ENCODE measurements around the gene PCGF3. TPM values are rescaled to one million over a fixed set of nuclear protein-coding genes. Genes with fewer than 3 reads are reported as not detected.

PCGF3 gene
- total RNA-seq, 4 donors from 2014 or later: 31.0 to 67.1 (median 48.8) TPM

- ATAC-seq (ENCODE audit: low FRiP score) (no peak), DNase-seq (ENCODE audit: low spot score) (no peak)
- no peak for TF ChIP-seq CTCF (IDR thresholded peaks at IDR 0.05)
These were observed 33.2 kb downstream of the PCGF3 start for GRCh38 chr4:738781-739280.

- no peak for ATAC-seq (ENCODE audit: low FRiP score)
- DNase-seq (ENCODE audit: low spot score): no peak
- no peak for TF ChIP-seq CTCF (IDR thresholded peaks at IDR 0.05)
These were observed 33.9 kb downstream of the PCGF3 start for GRCh38 chr4:739569-739968.

GRCh38 chr4:740011-740410 lies 34.4 kb downstream of the PCGF3 start:
- ATAC-seq (ENCODE audit: low FRiP score) (no peak), DNase-seq (ENCODE audit: low spot score) (no peak)
- no peak for TF ChIP-seq CTCF (IDR thresholded peaks at IDR 0.05)

GRCh38 chr4:740656-741282 lies 35.1 kb downstream of the PCGF3 start:
- no peak for DNase-seq (ENCODE audit: low spot score)
- no peak for ATAC-seq (ENCODE audit: low FRiP score)
- no peak for TF ChIP-seq CTCF (IDR thresholded peaks at IDR 0.05)

GRCh38 chr4:742096-742741 lies 36.6 kb downstream of the PCGF3 start:
- no peak for TF ChIP-seq CTCF (IDR thresholded peaks at IDR 0.05)
- ATAC-seq (ENCODE audit: low FRiP score) (peak; percentile 23), DNase-seq (ENCODE audit: low spot score) (no peak)

- peak; percentile 51 for DNase-seq (ENCODE audit: low spot score)
These were observed 37.2 kb downstream of the PCGF3 start for GRCh38 chr4:742742-743311.

More at GRCh38 chr4:742742-743311, 37.2 kb downstream of the PCGF3 start:
- TF ChIP-seq CTCF (IDR thresholded peaks at IDR 0.05): peak in 1 of 3 donors; percentile 40
- ATAC-seq (ENCODE audit: low FRiP score): peak; percentile 81

Data from omental fat pad (tissue), 4 donors.